Nephron (organoid): ENCODE results near the gene GPHA2.
A peak's percentile ranks its signal among the peaks of the same experiment; 100 is the strongest.

ENCODE experiments used
- H3K27ac Mint-ChIP-seq, 3 experiments: 2 replicates each; pipeline ENCODE4 v1.8.0; 2020; ENCODE audit warnings: mixed read lengths in 3 of 3, mild to moderate bottlenecking in 2 of 3, moderate library complexity in 1 of 3
- H3K27me3 Mint-ChIP-seq: 2 replicates; pipeline ENCODE4 v1.8.0; 2021; ENCODE audit warnings: low read depth, mild to moderate bottlenecking, moderate library complexity, mixed read lengths
- H3K36me3 Mint-ChIP-seq: 2 replicates; pipeline ENCODE4 v1.8.0; 2020; ENCODE audit warnings: low read depth, mixed read lengths
- H3K4me1 Mint-ChIP-seq: 2 replicates; pipeline ENCODE4 v1.8.0; 2020; ENCODE audit warnings: mixed read lengths
- H3K4me3 Mint-ChIP-seq, 3 experiments: 2 replicates each; pipeline ENCODE4 v1.8.0; 2020; ENCODE audit warnings: mild to moderate bottlenecking in 3 of 3, mixed read lengths in 3 of 3, moderate library complexity in 2 of 3
- H3K9me3 Mint-ChIP-seq: 2 replicates; pipeline ENCODE4 v1.8.0; 2020; ENCODE audit warnings: mixed read lengths
- TF ChIP-seq, protein P1 (sequence below), 3 experiments: fragments of 200-600 bp; sonication (generic); IDR thresholded peaks; one replicate each; pipeline ENCODE4 v1.5.0; 2021; ENCODE audit warnings: antibody characterized with exemption in 3 of 3; ENCODE audit not compliant: unreplicated experiment in 3 of 3

Gene GPHA2

DNA sequence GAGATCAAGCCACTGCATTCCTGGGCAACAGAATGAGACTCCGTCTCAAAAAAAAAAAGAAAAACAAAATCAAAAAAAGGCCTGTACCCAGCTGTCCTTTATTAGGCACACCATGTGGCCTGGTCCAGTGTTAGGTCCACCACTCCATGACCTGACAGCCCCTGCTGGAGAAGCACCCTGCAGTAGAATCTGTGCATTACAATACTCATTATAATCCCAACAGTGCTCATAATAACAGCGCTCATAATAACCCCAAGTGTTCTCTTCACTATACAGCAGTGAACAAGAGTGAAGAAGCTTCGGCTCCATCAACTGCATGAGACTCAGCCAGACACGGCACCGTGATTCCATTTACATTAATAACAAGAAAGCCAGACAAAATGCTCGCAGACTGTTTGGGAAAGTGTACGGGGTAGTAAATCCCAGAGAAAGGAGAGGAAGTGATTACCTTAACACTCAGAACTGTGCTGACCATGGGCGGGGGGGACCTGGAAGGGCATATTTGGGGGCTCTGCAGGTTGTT is 48.4 kb downstream of the GPHA2 start:
- H3K9me3 Mint-ChIP-seq, result no peaks in the 10 kb centered on the region
- no peaks in the 10 kb centered on the region for H3K27me3 Mint-ChIP-seq
- H3K4me1 Mint-ChIP-seq, result peaks cover 9% of the 10 kb centered on the region
- H3K36me3 Mint-ChIP-seq, result no peaks in the 10 kb centered on the region
- H3K27ac Mint-ChIP-seq, result peak overlapping the region; percentile 27 to 82 (median 79)
- TF ChIP-seq, protein P1, sequence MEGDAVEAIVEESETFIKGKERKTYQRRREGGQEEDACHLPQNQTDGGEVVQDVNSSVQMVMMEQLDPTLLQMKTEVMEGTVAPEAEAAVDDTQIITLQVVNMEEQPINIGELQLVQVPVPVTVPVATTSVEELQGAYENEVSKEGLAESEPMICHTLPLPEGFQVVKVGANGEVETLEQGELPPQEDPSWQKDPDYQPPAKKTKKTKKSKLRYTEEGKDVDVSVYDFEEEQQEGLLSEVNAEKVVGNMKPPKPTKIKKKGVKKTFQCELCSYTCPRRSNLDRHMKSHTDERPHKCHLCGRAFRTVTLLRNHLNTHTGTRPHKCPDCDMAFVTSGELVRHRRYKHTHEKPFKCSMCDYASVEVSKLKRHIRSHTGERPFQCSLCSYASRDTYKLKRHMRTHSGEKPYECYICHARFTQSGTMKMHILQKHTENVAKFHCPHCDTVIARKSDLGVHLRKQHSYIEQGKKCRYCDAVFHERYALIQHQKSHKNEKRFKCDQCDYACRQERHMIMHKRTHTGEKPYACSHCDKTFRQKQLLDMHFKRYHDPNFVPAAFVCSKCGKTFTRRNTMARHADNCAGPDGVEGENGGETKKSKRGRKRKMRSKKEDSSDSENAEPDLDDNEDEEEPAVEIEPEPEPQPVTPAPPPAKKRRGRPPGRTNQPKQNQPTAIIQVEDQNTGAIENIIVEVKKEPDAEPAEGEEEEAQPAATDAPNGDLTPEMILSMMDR (IDR thresholded peaks at IDR 0.05; ENCODE audit: unreplicated experiment in 3 of 3), result no peak
- H3K4me3 Mint-ChIP-seq, result peak overlapping the region; percentile 8 to 57 (median 10)

DNA sequence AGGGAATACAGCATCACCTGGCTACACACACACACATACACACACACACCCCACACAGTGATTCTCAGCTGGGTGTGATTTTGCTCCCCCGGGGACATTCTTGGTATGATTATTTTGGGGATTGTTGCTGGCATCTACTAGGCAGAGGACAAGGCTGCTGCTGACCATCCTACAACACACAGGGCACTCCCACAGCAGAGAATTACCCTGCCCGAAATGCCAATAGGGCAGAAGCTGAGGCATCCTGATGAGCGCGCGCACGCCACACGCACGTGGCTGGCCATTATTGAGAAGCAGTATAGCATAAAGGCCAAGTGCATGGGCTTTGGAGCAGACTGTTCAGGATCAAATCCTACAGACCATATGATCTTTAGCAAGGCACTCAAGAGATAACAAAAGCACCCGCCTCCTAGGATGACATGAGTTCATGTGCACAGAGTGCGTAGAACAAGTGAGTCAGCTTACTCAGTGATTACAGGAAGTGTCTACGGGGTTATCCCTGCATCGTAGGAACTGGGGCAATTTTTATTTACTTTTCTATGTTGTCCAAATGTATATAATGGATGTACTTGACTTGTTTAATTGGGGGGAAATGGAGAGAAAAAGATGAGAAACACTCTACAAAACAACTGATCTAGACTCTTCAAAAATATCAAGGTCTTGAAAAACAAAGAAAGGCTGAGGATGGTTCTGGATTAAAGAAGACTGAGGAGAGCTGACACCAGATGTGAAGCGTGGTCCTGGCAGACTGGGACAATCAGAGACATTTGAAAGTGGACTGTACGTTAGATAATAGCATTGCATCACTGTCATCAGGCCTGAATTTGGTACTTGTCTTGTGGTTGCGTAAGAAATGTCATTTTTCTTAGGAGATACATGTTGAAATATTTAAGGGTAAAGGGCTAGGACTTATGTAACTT is 50.1 kb downstream of the GPHA2 start:
- H3K27me3 Mint-ChIP-seq, result no peaks in the 10 kb centered on the region
- H3K9me3 Mint-ChIP-seq, result no peaks in the 10 kb centered on the region
- H3K27ac Mint-ChIP-seq, result no peak overlapping the region
- H3K4me3 Mint-ChIP-seq, result no peak overlapping the region
- TF ChIP-seq, protein P1 (IDR thresholded peaks at IDR 0.05; ENCODE audit: unreplicated experiment in 3 of 3), result no peak
- H3K36me3 Mint-ChIP-seq, result no peaks in the 10 kb centered on the region
- H3K4me1 Mint-ChIP-seq, result peaks cover 16% of the 10 kb centered on the region
